Stimulated activated CD8-positive, alpha-beta memory T cell treated with anti-CD3 and anti-CD28 coated beads, Interleukin-12 subunit alpha, Interleukin-12 subunit beta, amount 100 ng/mL, for 1 hour (primary cell): ENCODE data around the gene PTGER2.

ENCODE experiments used
- DNase-seq: peaks from one replicate; pipeline ENCODE4 v3.0.0-alpha.2; 2020; ENCODE audit warnings: low read depth

The PTGER2 gene

GRCh38 chr14:52338051-52338681 lies 24.1 kb downstream of the PTGER2 start:
- no peak for DNase-seq

GRCh38 chr14:52339262-52339661 lies 25.1 kb downstream of the PTGER2 start:
- no peak for DNase-seq

- DNase-seq = no peak
Observed at GRCh38 chr14:52342849-52343596, 28.9 kb downstream of the PTGER2 start.

- DNase-seq = no peak
Observed at GRCh38 chr14:52346778-52347177, 32.7 kb downstream of the PTGER2 start.

GRCh38 chr14:52348279-52348678 lies 34.2 kb downstream of the PTGER2 start:
- DNase-seq = no peak

- DNase-seq = no peak
Observed at GRCh38 chr14:52348776-52349175, 34.7 kb downstream of the PTGER2 start.

- no peak for DNase-seq
Observed at GRCh38 chr14:52349731-52350130, 35.6 kb downstream of the PTGER2 start.

- DNase-seq = no peak
Observed at GRCh38 chr14:52350445-52350844, 36.3 kb downstream of the PTGER2 start.

GRCh38 chr14:52351233-52352060 lies 37.3 kb downstream of the PTGER2 start:
- DNase-seq = no peak

- no peak for DNase-seq
Observed at GRCh38 chr14:52352061-52352491, 38.0 kb downstream of the PTGER2 start.

GRCh38 chr14:52352569-52352968 lies 38.5 kb downstream of the PTGER2 start:
- DNase-seq = no peak

- DNase-seq = no peak
Observed at GRCh38 chr14:52354242-52354641, 40.1 kb downstream of the PTGER2 start.

- no peak for DNase-seq
Observed at GRCh38 chr14:52355016-52355431, 40.9 kb downstream of the PTGER2 start.

- no peak for DNase-seq
Observed at GRCh38 chr14:52355526-52355925, 41.4 kb downstream of the PTGER2 start.

- DNase-seq = no peak
Observed at GRCh38 chr14:52356025-52356424, 41.9 kb downstream of the PTGER2 start.

- no peak for DNase-seq
Observed at GRCh38 chr14:52360831-52361230, 46.7 kb downstream of the PTGER2 start.

GRCh38 chr14:52363041-52363704 lies 49.1 kb downstream of the PTGER2 start:
- DNase-seq = no peak

GRCh38 chr14:52363961-52364360 lies 49.8 kb downstream of the PTGER2 start:
- no peak for DNase-seq

GRCh38 chr14:52365071-52365470 lies 51.0 kb downstream of the PTGER2 start:
- DNase-seq = no peak

- no peak for DNase-seq
Observed at GRCh38 chr14:52366796-52367315, 52.7 kb downstream of the PTGER2 start.

- DNase-seq = no peak
Observed at GRCh38 chr14:52369305-52369801, 55.2 kb downstream of the PTGER2 start.

- DNase-seq = no peak
Observed at GRCh38 chr14:52370406-52370935, 56.4 kb downstream of the PTGER2 start.
